HepG2 (cell line): ENCODE results near the gene CNEP1R1. TPM values are rescaled to one million over a fixed set of nuclear protein-coding genes. Genes with fewer than 3 reads are reported as not detected.

Source experiments
- CHD4 ChIP-seq: fragments of 200-600 bp; sonication (generic); IDR thresholded peaks from 2 replicates; pipeline ENCODE4 v1.7.0; 2017; ENCODE audit warnings: mild to moderate bottlenecking, low read length, borderline replicate concordance
- HES4 ChIP-seq: sonication (generic); formaldehyde crosslinking; IDR thresholded peaks from 2 replicates; pipeline ENCODE4 v1.9.0; 2021; ENCODE audit warnings: mild to moderate bottlenecking, missing genetic modification reagents, borderline replicate concordance
- KLF16 ChIP-seq, 2 experiments: sonication (generic) in 1 of 2; formaldehyde crosslinking in 1 of 2; IDR thresholded peaks; 2 replicates each; pipeline versions ENCODE4 v1.6.1 to v1.8.0; 2016 to 2023; ENCODE audit warnings: missing genetic modification reagents in 2 of 2, missing compliant biosample characterization in 1 of 2
- SETDB1 ChIP-seq: sonication (generic); formaldehyde crosslinking; IDR thresholded peaks from 2 replicates; pipeline ENCODE4 v1.5.1; 2020; ENCODE audit warnings: missing genetic modification reagents, mild to moderate bottlenecking, borderline replicate concordance
- SIN3B ChIP-seq: fragments of 150-350 bp; IDR thresholded peaks from 2 replicates; pipeline ENCODE4 v1.6.1; 2014; ENCODE audit warnings: low read length
- SP2 ChIP-seq: sonication (generic); formaldehyde crosslinking; IDR thresholded peaks from 2 replicates; pipeline ENCODE4 v1.5.1; 2020; ENCODE audit warnings: mild to moderate bottlenecking, missing genetic modification reagents
- THAP7 ChIP-seq: sonication (generic); formaldehyde crosslinking; IDR thresholded peaks from 2 replicates; pipeline ENCODE4 v1.8.1; 2023; ENCODE audit warnings: mild to moderate bottlenecking, missing genetic modification reagents
- TOPORS ChIP-seq: sonication (generic); formaldehyde crosslinking; IDR thresholded peaks from 2 replicates; pipeline ENCODE4 v1.8.0; 2023; ENCODE audit warnings: mild to moderate bottlenecking, missing genetic modification reagents
- TSC22D2 ChIP-seq: sonication (generic); formaldehyde crosslinking; IDR thresholded peaks from 2 replicates; pipeline ENCODE4 v1.5.1; 2020; ENCODE audit warnings: missing genetic modification reagents, mild to moderate bottlenecking, borderline replicate concordance
- ZFP82 ChIP-seq: sonication (generic); formaldehyde crosslinking; IDR thresholded peaks from 2 replicates; pipeline ENCODE4 v1.5.1; 2020; ENCODE audit warnings: mild to moderate bottlenecking, missing genetic modification reagents, borderline replicate concordance
- ZNF501 ChIP-seq: sonication (generic); formaldehyde crosslinking; IDR thresholded peaks from 2 replicates; pipeline ENCODE4 v1.5.1; 2020; ENCODE audit warnings: mild to moderate bottlenecking, moderate library complexity, missing genetic modification reagents
- ZNF513 ChIP-seq: sonication (generic); formaldehyde crosslinking; conservative IDR thresholded peaks from 2 replicates; pipeline ENCODE4 v1.5.0; 2020; ENCODE audit warnings: missing genetic modification reagents
- ZNF670 ChIP-seq: sonication (generic); formaldehyde crosslinking; IDR thresholded peaks from 2 replicates; pipeline ENCODE4 v1.8.0; 2022; ENCODE audit warnings: mild to moderate bottlenecking, missing genetic modification reagents, borderline replicate concordance
- ZSCAN12 ChIP-seq: sonication (generic); formaldehyde crosslinking; IDR thresholded peaks from 2 replicates; pipeline ENCODE4 v1.9.0; 2021; ENCODE audit warnings: mild to moderate bottlenecking, missing genetic modification reagents
- polyA plus RNA-seq, 8 experiments: library from polyadenylated mRNA; depleted of rRNA in 3 of 8; stranded (reverse) in 7 of 8; unstranded in 1 of 8; fragments of >200 nt; fragmentation: Illumina TruSeq in 4 of 8; extraction: Trizol in 4 of 8; gene quantifications; 2 replicates each; pipeline versions ENCODE4 v1.2.1 to v1.2.3, GENCODE V29; 2011 to 2016; ENCODE audit warnings: low read depth in 4 of 8, missing spikeins in 1 of 8, mixed read lengths in 1 of 8; ENCODE audit not compliant: insufficient read depth in 1 of 8
- total RNA-seq, 5 experiments: library from RNA; depleted of rRNA; stranded (reverse); fragments of >200 nt; fragmentation: Illumina TruSeq; extraction: Trizol; gene quantifications; 2 replicates each; pipeline ENCODE4 v1.2.3, GENCODE V29; 2016; ENCODE audit warnings: low read depth in 1 of 5
- TF ChIP-seq, protein P1 (sequence below): sonication (generic); formaldehyde crosslinking; conservative IDR thresholded peaks from 2 replicates; pipeline ENCODE4 v1.4.0; 2020; ENCODE audit warnings: missing genetic modification reagents
- TF ChIP-seq, protein P2 (sequence below): sonication (generic); formaldehyde crosslinking; IDR thresholded peaks from 2 replicates; pipeline ENCODE4 v1.4.0; 2020; ENCODE audit warnings: mild to moderate bottlenecking, missing genetic modification reagents
- TF ChIP-seq, protein P3 (sequence below): sonication (generic); formaldehyde crosslinking; IDR thresholded peaks from 2 replicates; pipeline ENCODE4 v1.5.0; 2020; ENCODE audit warnings: missing genetic modification reagents
- TF ChIP-seq, protein P4 (sequence below): sonication (generic); formaldehyde crosslinking; IDR thresholded peaks from 2 replicates; pipeline ENCODE4 v1.8.1; 2022; ENCODE audit warnings: mild to moderate bottlenecking, missing genetic modification reagents

Gene CNEP1R1
- total and polyA plus RNA-seq, 2 of the 13 experiments (the other 11 are each of a cell fraction or from before 2014, with no cell fraction given) = 23.6 to 26.8 TPM

DNA sequence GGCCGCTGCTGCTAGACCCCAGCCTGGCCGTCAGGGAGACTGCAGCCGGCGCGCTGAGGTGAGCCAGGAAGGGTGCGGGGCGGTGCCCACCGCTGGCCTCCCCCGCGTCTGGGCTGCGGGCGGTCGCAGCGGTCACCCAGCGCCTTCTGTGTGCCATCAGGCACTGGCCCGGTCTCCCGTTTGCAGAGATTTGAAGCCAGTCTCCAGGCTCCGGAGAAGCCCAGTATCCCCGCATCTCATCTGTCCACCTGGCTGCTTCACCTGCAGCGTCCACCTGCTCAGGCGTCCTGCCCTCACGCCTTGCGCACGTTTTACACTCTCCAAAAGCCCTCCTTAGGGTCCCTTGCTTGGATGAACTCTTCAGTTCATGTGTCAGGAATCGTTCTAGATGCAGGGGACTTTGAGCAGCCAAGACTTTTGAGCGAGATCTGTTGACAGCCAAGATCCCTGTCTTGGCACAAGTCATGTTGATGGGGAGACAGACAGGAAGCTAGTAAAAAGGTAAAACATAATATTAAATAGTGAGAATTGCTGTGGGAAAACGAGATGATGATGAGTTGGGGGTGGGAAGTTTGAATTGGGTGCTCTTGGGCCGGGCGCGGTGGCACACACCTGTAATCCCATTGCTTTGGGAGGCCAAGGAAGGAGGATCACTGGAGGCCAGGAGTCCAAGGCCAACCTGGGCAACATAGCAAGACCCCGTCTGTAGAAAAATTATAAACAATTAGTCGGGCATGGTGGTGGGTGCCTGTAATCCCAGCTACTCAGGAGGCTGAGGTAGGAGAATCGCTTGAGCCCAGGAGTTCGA, 41.7 kb downstream of the CNEP1R1 start (continued):
- TF ChIP-seq KLF16 (CRISPR knock-in tag; IDR thresholded peaks at IDR 0.05) (0 out of 4 replicates have a peak, but pooled peaks of 1 of the 2 experiments have one; percentile 2), ZFP82 (peak; percentile 90; the same call in 1 of the 2 replicates), ZNF513 (0 out of 2 replicates have a peak, but pooled peaks have one; percentile 8), SP2 (CRISPR knock-in tag) (no peak; the same call in 1 of the 2 replicates), ZNF501 (peak; percentile 55; the same call in 1 of the 2 replicates), SIN3B (no peak), CHD4 (no peak), SETDB1 (peak; percentile 47; the same call in 1 of the 2 replicates), TSC22D2 (CRISPR knock-in tag) (no peak), HES4 (CRISPR knock-in tag) (peak; percentile 22; the same call in 1 of the 2 replicates), TOPORS (peak; percentile 86), ZSCAN12 (0 out of 2 replicates have a peak, but pooled peaks have one; percentile 44), ZNF670 (CRISPR knock-in tag) (peak; percentile 61; the same call in 1 of the 2 replicates), THAP7 (CRISPR knock-in tag) (peak; percentile 87; the same call in 1 of the 2 replicates)
- TF ChIP-seq, protein P1, sequence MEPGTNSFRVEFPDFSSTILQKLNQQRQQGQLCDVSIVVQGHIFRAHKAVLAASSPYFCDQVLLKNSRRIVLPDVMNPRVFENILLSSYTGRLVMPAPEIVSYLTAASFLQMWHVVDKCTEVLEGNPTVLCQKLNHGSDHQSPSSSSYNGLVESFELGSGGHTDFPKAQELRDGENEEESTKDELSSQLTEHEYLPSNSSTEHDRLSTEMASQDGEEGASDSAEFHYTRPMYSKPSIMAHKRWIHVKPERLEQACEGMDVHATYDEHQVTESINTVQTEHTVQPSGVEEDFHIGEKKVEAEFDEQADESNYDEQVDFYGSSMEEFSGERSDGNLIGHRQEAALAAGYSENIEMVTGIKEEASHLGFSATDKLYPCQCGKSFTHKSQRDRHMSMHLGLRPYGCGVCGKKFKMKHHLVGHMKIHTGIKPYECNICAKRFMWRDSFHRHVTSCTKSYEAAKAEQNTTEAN (CRISPR knock-in tag) = peak; percentile 26; the same call in 1 of the 2 replicates
- TF ChIP-seq, protein P2, sequence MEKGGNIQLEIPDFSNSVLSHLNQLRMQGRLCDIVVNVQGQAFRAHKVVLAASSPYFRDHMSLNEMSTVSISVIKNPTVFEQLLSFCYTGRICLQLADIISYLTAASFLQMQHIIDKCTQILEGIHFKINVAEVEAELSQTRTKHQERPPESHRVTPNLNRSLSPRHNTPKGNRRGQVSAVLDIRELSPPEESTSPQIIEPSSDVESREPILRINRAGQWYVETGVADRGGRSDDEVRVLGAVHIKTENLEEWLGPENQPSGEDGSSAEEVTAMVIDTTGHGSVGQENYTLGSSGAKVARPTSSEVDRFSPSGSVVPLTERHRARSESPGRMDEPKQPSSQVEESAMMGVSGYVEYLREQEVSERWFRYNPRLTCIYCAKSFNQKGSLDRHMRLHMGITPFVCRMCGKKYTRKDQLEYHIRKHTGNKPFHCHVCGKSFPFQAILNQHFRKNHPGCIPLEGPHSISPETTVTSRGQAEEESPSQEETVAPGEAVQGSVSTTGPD = no peak
- TF ChIP-seq, protein P3, sequence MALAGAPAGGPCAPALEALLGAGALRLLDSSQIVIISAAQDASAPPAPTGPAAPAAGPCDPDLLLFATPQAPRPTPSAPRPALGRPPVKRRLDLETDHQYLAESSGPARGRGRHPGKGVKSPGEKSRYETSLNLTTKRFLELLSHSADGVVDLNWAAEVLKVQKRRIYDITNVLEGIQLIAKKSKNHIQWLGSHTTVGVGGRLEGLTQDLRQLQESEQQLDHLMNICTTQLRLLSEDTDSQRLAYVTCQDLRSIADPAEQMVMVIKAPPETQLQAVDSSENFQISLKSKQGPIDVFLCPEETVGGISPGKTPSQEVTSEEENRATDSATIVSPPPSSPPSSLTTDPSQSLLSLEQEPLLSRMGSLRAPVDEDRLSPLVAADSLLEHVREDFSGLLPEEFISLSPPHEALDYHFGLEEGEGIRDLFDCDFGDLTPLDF (CRISPR knock-in tag) = 0 out of 2 replicates have a peak, but pooled peaks have one; percentile 57
- TF ChIP-seq, protein P4, sequence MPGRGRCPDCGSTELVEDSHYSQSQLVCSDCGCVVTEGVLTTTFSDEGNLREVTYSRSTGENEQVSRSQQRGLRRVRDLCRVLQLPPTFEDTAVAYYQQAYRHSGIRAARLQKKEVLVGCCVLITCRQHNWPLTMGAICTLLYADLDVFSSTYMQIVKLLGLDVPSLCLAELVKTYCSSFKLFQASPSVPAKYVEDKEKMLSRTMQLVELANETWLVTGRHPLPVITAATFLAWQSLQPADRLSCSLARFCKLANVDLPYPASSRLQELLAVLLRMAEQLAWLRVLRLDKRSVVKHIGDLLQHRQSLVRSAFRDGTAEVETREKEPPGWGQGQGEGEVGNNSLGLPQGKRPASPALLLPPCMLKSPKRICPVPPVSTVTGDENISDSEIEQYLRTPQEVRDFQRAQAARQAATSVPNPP = 0 out of 2 replicates have a peak, but pooled peaks have one; percentile 33
